ENCODE measurements around the gene LCLAT1.

GRCh38 chr2:30514134-30514847 lies 67.2 kb downstream of the LCLAT1 start:
- TF ChIP-seq CTCF (conservative IDR thresholded peaks at IDR 0.05; ENCODE audit: low read length) = no peak
- no peak for TF ChIP-seq EZH2phosphoT487 (IDR thresholded peaks at IDR 0.05; ENCODE audit: borderline replicate concordance, low read depth, low read length)

Measured in OCI-LY7 (cell line).